ENCODE measurements around the gene ECSIT.

ECSIT gene

GRCh38 chr19:11547929-11548700 is 19.2 kb upstream of the ECSIT start:
- no peak overlapping the region for H3K4me3 ChIP-seq (ENCODE audit: low read length)
- DNase-seq (ENCODE audit: low read depth) = no peak
- TF ChIP-seq CTCF (IDR thresholded peaks at IDR 0.05; ENCODE audit: insufficient read depth, low read depth, low read length, missing control alignments) = no peak

- TF ChIP-seq CTCF (IDR thresholded peaks at IDR 0.05; ENCODE audit: insufficient read depth, low read depth, low read length, missing control alignments) = no peak
- DNase-seq (ENCODE audit: low read depth) = no peak
- no peak overlapping the region for H3K4me3 ChIP-seq (ENCODE audit: low read length)
Observed at GRCh38 chr19:11541238-11541637, 12.3 kb upstream of the ECSIT start.

- H3K4me3 ChIP-seq (ENCODE audit: low read length) = no peak overlapping the region
- no peak for DNase-seq (ENCODE audit: low read depth)
- TF ChIP-seq CTCF (IDR thresholded peaks at IDR 0.05; ENCODE audit: insufficient read depth, low read depth, low read length, missing control alignments) = no peak
Observed at GRCh38 chr19:11540645-11541044, 11.7 kb upstream of the ECSIT start.

GRCh38 chr19:11539495-11540365 is 10.8 kb upstream of the ECSIT start:
- no peak overlapping the region for H3K4me3 ChIP-seq (ENCODE audit: low read length)
- no peak for DNase-seq (ENCODE audit: low read depth)
- no peak for TF ChIP-seq CTCF (IDR thresholded peaks at IDR 0.05; ENCODE audit: insufficient read depth, low read depth, low read length, missing control alignments)

- no peak within 1 kb of the TSS for H3K4me3 ChIP-seq (ENCODE audit: low read length)
- no peak for DNase-seq (ENCODE audit: low read depth)
- no peak for TF ChIP-seq CTCF (IDR thresholded peaks at IDR 0.05; ENCODE audit: insufficient read depth, low read depth, low read length, missing control alignments)
Observed at GRCh38 chr19:11538232-11539036, 9.5 kb upstream of the ECSIT start, which contains the start of gene CNN1. TSS of gene CNN1 (plus strand) at chr19:11538851. CDS start at chr19:11538928, 77 bp downstream.

GRCh38 chr19:11535792-11536595 is 7.1 kb upstream of the ECSIT start:
- DNase-seq (ENCODE audit: low read depth) = peak; percentile 82
- TF ChIP-seq CTCF (IDR thresholded peaks at IDR 0.05; ENCODE audit: insufficient read depth, low read depth, low read length, missing control alignments) = peak; percentile 54
- peak overlapping the region; percentile 18 for H3K4me3 ChIP-seq (ENCODE audit: low read length)
